Sigmoid colon (tissue), 3 donors: ENCODE results near the gene SLC6A14.

Experiments
- POLR2A ChIP-seq, 2 donors: fragments of 450-650 bp; IDR thresholded peaks; one replicate each; pipeline ENCODE4 v1.6.1; 2016; ENCODE audit warnings: antibody characterized with exemption in 2 of 2, mild to moderate bottlenecking in 2 of 2, moderate library complexity in 2 of 2
- TF ChIP-seq, protein P1 (sequence below), 4 experiments: fragments of 450-650 bp in 3 of 4; fragments of 200-600 bp in 1 of 4; IDR thresholded peaks; one replicate each; pipeline ENCODE4 v1.5.1; 2016 to 2019; ENCODE audit warnings: antibody characterized with exemption in 4 of 4, mild to moderate bottlenecking in 3 of 4, moderate library complexity in 2 of 4

DNA sequence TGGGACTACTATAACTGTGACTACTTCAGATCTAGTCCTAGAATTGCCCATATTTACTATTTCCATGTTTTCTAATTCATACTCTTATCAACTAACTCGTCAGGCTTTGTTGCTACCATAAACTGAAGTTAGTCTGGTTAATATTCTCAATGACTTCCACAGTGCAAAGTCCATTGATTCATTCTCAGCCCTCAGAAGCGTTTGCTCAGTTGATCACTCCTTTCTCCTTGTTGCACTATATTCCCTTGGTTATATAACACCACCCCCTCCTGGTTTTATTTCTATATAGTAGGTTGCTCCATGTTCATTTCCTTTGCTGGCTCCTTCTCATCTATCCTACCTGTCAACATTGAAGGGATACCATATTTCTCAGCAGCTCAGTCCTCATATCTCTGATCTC is 27.2 kb upstream of the SLC6A14 start:
- no peak for TF ChIP-seq POLR2A (IDR thresholded peaks at IDR 0.05)
- TF ChIP-seq, protein P1, sequence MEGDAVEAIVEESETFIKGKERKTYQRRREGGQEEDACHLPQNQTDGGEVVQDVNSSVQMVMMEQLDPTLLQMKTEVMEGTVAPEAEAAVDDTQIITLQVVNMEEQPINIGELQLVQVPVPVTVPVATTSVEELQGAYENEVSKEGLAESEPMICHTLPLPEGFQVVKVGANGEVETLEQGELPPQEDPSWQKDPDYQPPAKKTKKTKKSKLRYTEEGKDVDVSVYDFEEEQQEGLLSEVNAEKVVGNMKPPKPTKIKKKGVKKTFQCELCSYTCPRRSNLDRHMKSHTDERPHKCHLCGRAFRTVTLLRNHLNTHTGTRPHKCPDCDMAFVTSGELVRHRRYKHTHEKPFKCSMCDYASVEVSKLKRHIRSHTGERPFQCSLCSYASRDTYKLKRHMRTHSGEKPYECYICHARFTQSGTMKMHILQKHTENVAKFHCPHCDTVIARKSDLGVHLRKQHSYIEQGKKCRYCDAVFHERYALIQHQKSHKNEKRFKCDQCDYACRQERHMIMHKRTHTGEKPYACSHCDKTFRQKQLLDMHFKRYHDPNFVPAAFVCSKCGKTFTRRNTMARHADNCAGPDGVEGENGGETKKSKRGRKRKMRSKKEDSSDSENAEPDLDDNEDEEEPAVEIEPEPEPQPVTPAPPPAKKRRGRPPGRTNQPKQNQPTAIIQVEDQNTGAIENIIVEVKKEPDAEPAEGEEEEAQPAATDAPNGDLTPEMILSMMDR (IDR thresholded peaks at IDR 0.05), result no peak
